SJSA1 (cell line): ENCODE data around the gene CIZ1. TPM values are rescaled to one million over a fixed set of nuclear protein-coding genes. Genes with fewer than 3 reads are reported as not detected.
"Not testable (repeated sequence)": the region's sequence is repeated elsewhere in the genome, so short reads cannot be mapped to it uniquely, and the experiment has no call there.

Experiments
- DNase-seq, 2 experiments: peaks; one replicate each; pipeline ENCODE4 v3.0.0-alpha.2; 2015 to 2020; ENCODE audit warnings: low spot score in 2 of 2, low read depth in 1 of 2
- H3K27ac ChIP-seq: fragments of 250-450 bp; sonication (Bioruptor Pico); 2 replicates; pipeline ENCODE4 v1.5.1; 2020; ENCODE audit warnings: mild to moderate bottlenecking, moderate library complexity
- H3K27me3 ChIP-seq: fragments of 250-450 bp; sonication (Bioruptor Pico); replicated peaks from 2 replicates; pipeline ENCODE4 v1.5.1; 2020; ENCODE audit warnings: mild to moderate bottlenecking, moderate library complexity
- H3K36me3 ChIP-seq: fragments of 250-450 bp; sonication (Bioruptor Pico); 2 replicates; pipeline ENCODE4 v1.5.1; 2020; ENCODE audit warnings: mild to moderate bottlenecking
- H3K4me1 ChIP-seq: fragments of 250-450 bp; sonication (Bioruptor Pico); replicated peaks from 2 replicates; pipeline ENCODE4 v1.6.1; 2021; ENCODE audit warnings: mild to moderate bottlenecking
- H3K4me3 ChIP-seq: fragments of 250-450 bp; sonication (Bioruptor Pico); 2 replicates; pipeline ENCODE4 v1.5.1; 2020; ENCODE audit warnings: mild to moderate bottlenecking
- H3K9me3 ChIP-seq: fragments of 250-450 bp; sonication (Bioruptor Pico); replicated peaks from 2 replicates; pipeline ENCODE4 v1.5.1; 2020; ENCODE audit warnings: mild to moderate bottlenecking
- total RNA-seq: library from RNA; depleted of rRNA; stranded (reverse); fragments of >200 nt; shearing (Covaris generic); gene quantifications from 2 replicates; pipeline ENCODE4 v1.2.3, GENCODE V29; 2014

Gene CIZ1
- total RNA-seq, 1 experiment from 2014 or later = 38.8 TPM

DNA sequence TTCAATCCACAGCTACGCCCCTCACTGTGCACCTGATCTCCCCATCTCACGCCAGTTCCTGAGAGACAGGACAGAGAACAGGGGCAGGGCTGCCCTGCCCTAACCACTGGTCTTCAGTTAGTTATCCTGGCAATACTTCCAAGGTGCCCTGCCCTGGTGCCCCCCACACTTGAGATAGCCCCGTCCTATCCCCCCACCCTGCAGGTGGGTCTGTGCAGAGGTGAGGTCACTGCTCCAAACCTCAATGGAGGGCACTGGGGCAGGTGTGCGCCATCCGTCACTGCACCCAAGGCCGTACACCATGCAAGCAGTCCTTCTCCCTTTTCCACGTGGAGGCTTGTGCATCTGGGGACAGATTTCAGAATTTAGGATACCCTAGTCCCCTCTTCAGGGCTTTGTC, 60.7 kb downstream of the CIZ1 start:
- H3K4me1 ChIP-seq = peaks cover 13% of the 10 kb centered on the region
- not testable (repeated sequence) for H3K36me3 ChIP-seq, H3K27ac ChIP-seq, H3K27me3 ChIP-seq, DNase-seq, H3K9me3 ChIP-seq, H3K4me3 ChIP-seq

DNA sequence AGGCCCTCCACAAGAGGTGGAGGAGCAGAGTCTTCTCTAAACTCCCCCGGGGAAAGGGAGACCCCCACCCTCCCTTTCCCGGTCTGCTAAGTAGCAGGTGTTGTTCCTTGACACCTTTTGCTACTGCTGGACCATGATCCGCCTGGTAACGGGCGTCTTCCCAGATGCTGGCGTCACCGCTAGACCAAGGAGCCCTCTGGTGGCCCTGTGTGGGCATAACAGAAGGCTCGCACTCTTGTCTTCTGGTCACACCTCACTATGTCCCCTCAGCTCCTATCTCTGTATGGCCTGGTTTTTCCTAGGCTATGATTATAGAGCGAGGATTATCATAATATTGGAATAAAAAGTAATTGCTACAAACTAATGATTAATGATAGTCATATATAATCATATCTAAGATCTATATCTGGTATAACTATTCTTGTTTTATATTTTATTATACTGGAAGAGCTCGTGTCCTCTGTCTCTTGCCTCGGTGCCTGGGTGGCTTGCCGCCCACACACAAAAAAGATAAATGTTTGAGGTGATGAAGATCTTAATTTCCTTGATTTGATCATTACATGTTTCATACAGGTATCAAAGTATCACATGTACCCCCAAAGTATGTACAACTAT, 61.3 kb downstream of the CIZ1 start:
- not testable (repeated sequence) for H3K36me3 ChIP-seq, DNase-seq, H3K27me3 ChIP-seq, H3K27ac ChIP-seq, H3K4me3 ChIP-seq, H3K9me3 ChIP-seq
- peaks cover 13% of the 10 kb centered on the region for H3K4me1 ChIP-seq

GRCh38 chr9:128128836-128129590, 62.4 kb downstream of the CIZ1 start:
- peaks cover 15% of the 10 kb centered on the region for H3K36me3 ChIP-seq
- no peaks in the 10 kb centered on the region for H3K27me3 ChIP-seq
- H3K4me1 ChIP-seq = peaks cover 13% of the 10 kb centered on the region
- DNase-seq = no peak
- no peaks in the 10 kb centered on the region for H3K9me3 ChIP-seq
- H3K27ac ChIP-seq = no peak overlapping the region
- H3K4me3 ChIP-seq = peak overlapping the region; percentile 95

GRCh38 chr9:128127990-128128835, 63.2 kb downstream of the CIZ1 start:
- Histone ChIP-seq H3K4me3 (peak overlapping the region; percentile 95), H3K27ac (peak overlapping the region; percentile 94), H3K4me1 (peaks cover 13% of the 10 kb centered on the region), H3K36me3 (peaks cover 15% of the 10 kb centered on the region), H3K9me3 (no peaks in the 10 kb centered on the region), H3K27me3 (no peaks in the 10 kb centered on the region)
- DNase-seq = peak; percentile 77 to 94

- H3K27me3 ChIP-seq = no peaks in the 10 kb centered on the region
- DNase-seq = peak in 1 of 2 experiments; percentile 72
These were observed 63.8 kb downstream of the CIZ1 start, which contains the start of gene PTGES2 for GRCh38 chr9:128127568-128127989. Gene PTGES2, minus strand, starts transcription at chr9:128127729. Its CDS starts 12 bp downstream, at chr9:128127717.

GRCh38 chr9:128125580-128126354, 65.6 kb downstream of the CIZ1 start:
- Histone ChIP-seq H3K9me3 (no peaks in the 10 kb centered on the region), H3K27ac (no peak overlapping the region), H3K36me3 (peaks cover 15% of the 10 kb centered on the region), H3K4me1 (peaks cover 13% of the 10 kb centered on the region), H3K27me3 (no peaks in the 10 kb centered on the region), H3K4me3 (no peak overlapping the region)
- no peak for DNase-seq

More at GRCh38 chr9:128127568-128127989, 63.8 kb downstream of the CIZ1 start, which contains the start of gene PTGES2:
- peak within 1 kb of the TSS; percentile 94 for H3K27ac ChIP-seq
- H3K4me1 ChIP-seq = peaks cover 13% of the 10 kb centered on the region
- peak within 1 kb of the TSS; percentile 95 for H3K4me3 ChIP-seq
- peaks cover 15% of the 10 kb centered on the region for H3K36me3 ChIP-seq
- no peaks in the 10 kb centered on the region for H3K9me3 ChIP-seq

- Histone ChIP-seq H3K4me1 (peaks cover 13% of the 10 kb centered on the region), H3K4me3 (no peak overlapping the region), H3K36me3 (peaks cover 15% of the 10 kb centered on the region), H3K27me3 (no peaks in the 10 kb centered on the region), H3K9me3 (no peaks in the 10 kb centered on the region), H3K27ac (no peak overlapping the region)
- DNase-seq = peak in 1 of 2 experiments; percentile 21
These were observed 66.3 kb downstream of the CIZ1 start for GRCh38 chr9:128124873-128125579.

DNA sequence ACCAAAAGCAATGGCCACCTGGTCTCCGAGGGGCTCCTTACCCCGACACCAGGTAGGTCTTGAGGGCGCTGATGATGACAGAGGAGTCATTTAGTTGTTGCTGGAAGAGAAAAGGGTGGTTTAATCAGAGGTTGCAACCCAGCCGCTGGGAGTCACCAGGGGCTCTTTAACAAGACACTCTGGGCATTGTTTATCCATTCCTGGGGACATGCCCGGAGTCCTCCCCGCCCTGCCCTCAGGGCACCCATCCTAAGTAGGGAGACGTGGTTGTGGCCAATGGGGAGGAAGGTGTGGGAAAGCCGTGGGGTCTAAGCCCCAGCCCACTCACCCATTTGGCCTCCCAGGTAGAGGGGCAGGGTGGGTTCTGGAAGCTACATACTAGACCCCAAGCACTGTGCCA, 66.9 kb downstream of the CIZ1 start:
- Histone ChIP-seq H3K4me1 (peaks cover 13% of the 10 kb centered on the region), H3K27me3 (no peaks in the 10 kb centered on the region), H3K4me3 (no peak overlapping the region), H3K36me3 (peaks cover 15% of the 10 kb centered on the region), H3K27ac (no peak overlapping the region), H3K9me3 (no peaks in the 10 kb centered on the region)
- DNase-seq = no peak

GRCh38 chr9:128123451-128124080, 67.8 kb downstream of the CIZ1 start:
- H3K27ac ChIP-seq = no peak overlapping the region
- H3K27me3 ChIP-seq = no peaks in the 10 kb centered on the region
- peaks cover 7% of the 10 kb centered on the region for H3K4me1 ChIP-seq
- no peak overlapping the region for H3K4me3 ChIP-seq
- peaks cover 15% of the 10 kb centered on the region for H3K36me3 ChIP-seq
- DNase-seq = no peak
- H3K9me3 ChIP-seq = no peaks in the 10 kb centered on the region

GRCh38 chr9:128122809-128123175, 68.6 kb downstream of the CIZ1 start:
- Histone ChIP-seq H3K4me1 (peaks cover 6% of the 10 kb centered on the region), H3K36me3 (peaks cover 15% of the 10 kb centered on the region), H3K27ac (no peak overlapping the region), H3K4me3 (no peak overlapping the region), H3K27me3 (no peaks in the 10 kb centered on the region), H3K9me3 (no peaks in the 10 kb centered on the region)
- no peak for DNase-seq

GRCh38 chr9:128121924-128122808, 69.2 kb downstream of the CIZ1 start:
- H3K4me1 ChIP-seq = peaks cover 6% of the 10 kb centered on the region
- peaks cover 9% of the 10 kb centered on the region for H3K36me3 ChIP-seq
- H3K4me3 ChIP-seq = no peak overlapping the region
- H3K27me3 ChIP-seq = no peaks in the 10 kb centered on the region
- DNase-seq = no peak
- H3K27ac ChIP-seq = no peak overlapping the region
- no peaks in the 10 kb centered on the region for H3K9me3 ChIP-seq

GRCh38 chr9:128121466-128121810, 69.9 kb downstream of the CIZ1 start:
- Histone ChIP-seq H3K4me1 (peaks cover 2% of the 10 kb centered on the region), H3K27ac (no peak overlapping the region), H3K4me3 (no peak overlapping the region), H3K36me3 (peaks cover 8% of the 10 kb centered on the region), H3K9me3 (no peaks in the 10 kb centered on the region), H3K27me3 (no peaks in the 10 kb centered on the region)
- no peak for DNase-seq
